Activated naive CD8-positive, alpha-beta T cell treated with anti-CD3 and anti-CD28 coated beads, Interleukin-2, amount 10 ng/mL, durations not matched to agents 7 days and 5 days (primary cell): ENCODE data around the gene TTLL13. TPM values are rescaled to one million over a fixed set of nuclear protein-coding genes. Genes with fewer than 3 reads are reported as not detected.
"Not testable (repeated sequence)": the region's sequence is repeated elsewhere in the genome, so short reads cannot be mapped to it uniquely, and the experiment has no call there.

Experiments used
- ATAC-seq: fragments of 150-1000 bp; cut with Tn5 transposase; one replicate; pipeline ENCODE4 v1.10.0; 2021; ENCODE audit warnings: low read depth, moderate library complexity
- POLR2A ChIA-PET: fragments of 350-600 bp; sonication (Branson Sonifier 250); formaldehyde crosslinking; loops from one replicate; lab custom pipeline; 2021; ENCODE audit warnings: antibody characterized with exemption; lab: Charles Lee
- DNase-seq: peaks from one replicate; pipeline ENCODE4 v3.0.0; 2021
- H3K27ac Mint-ChIP-seq: one replicate; pipeline ENCODE4 v1.8.0; 2022; ENCODE audit warnings: mild to moderate bottlenecking, mixed read lengths
- H3K27me3 Mint-ChIP-seq: one replicate; pipeline ENCODE4 v1.8.0; 2022; ENCODE audit warnings: mild to moderate bottlenecking, moderate library complexity, mixed read lengths
- H3K36me3 Mint-ChIP-seq: one replicate; pipeline ENCODE4 v1.8.0; 2021; ENCODE audit warnings: mild to moderate bottlenecking, mixed read lengths
- H3K4me1 Mint-ChIP-seq: one replicate; pipeline ENCODE4 v1.8.0; 2021; ENCODE audit warnings: mixed read lengths
- H3K4me3 Mint-ChIP-seq: one replicate; pipeline ENCODE4 v1.8.0; 2022; ENCODE audit warnings: mild to moderate bottlenecking, moderate library complexity, mixed read lengths
- H3K9me3 Mint-ChIP-seq: one replicate; pipeline ENCODE4 v1.8.0; 2021; ENCODE audit warnings: mixed read lengths
- total RNA-seq, 2 experiments: library from RNA; stranded (reverse); gene quantifications; one replicate each; pipeline ENCODE4 v1.2.3, GENCODE V29; 2021

TTLL13 gene
- total RNA-seq, 2 experiments from 2014 or later: 0.47 to 1.5 TPM

DNA sequence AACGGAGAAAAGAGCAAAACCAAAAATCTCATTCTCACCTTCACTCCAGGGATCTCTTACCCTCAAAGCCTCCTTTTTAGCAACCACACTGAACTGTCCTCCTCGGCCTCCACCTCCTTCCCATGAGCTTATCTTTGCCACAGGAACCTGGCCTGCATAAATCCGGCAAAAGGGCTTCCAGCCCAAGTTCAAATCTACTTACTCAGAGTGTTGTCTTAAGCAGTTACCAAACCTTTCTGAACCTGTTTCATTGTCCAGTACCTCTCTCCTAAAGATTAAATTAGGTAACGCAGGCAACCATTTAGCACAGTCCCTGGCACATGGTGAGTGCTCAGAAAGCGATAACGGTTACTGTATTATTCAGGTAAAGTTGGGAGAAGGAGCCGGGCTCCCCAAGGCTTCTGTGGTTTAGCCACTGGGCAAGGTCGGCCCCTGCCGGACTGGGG, 16.4 kb upstream of the TTLL13 start:
- POLR2A ChIA-PET: interaction anchor here (0.7 to 4.6 kb wide), 17 partner anchors 8 to 699 kb away, joined by 3 to 40 read pairs (median 4); partner anchors contain the start of genes IDH2, IQGAP1, NGRN and SEMA4B
- Mint-ChIP-seq H3K4me1 (peaks cover 42% of the 10 kb centered on the region), H3K27ac (peak overlapping the region; percentile 91), H3K27me3 (no peaks in the 10 kb centered on the region), H3K36me3 (peaks cover 23% of the 10 kb centered on the region), H3K9me3 (no peaks in the 10 kb centered on the region), H3K4me3 (peak overlapping the region; percentile 96)
- ATAC-seq (no peak), DNase-seq (no peak)

DNA sequence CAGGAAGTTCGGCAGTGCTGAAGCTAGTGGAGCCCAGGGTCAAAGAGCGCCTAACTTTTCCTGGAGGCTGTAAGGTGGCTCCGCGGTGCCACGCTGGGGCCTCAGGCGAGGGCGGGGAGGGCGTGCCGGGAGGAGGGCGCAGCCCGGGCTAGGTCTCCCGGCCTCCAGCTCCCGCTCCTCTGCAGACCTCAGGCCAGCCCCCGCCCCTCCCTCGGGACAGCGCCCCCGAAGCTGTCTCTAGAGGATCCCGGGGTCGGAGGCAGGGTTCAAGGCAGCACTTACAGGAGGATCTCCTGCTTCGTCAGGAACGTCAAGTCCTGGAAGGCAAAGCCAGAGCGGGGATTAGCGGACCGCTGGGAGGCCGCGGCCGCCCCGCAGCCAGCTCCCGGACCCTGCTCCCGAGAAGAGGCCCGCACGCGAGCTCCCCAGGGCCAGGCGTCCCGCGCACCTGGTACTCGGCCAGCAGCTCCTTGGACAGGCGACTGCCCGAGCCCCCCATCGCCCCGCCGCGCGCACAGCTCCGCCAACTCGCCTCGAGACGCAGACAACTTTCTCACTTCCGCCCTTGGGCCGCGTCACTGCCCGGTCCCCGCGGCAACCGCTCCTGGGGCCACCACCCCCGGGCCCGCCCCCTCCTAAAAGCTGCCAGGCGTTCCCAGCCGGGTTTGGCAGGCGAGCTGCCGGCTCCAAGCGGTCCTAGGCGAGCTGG, 15.8 kb upstream of the TTLL13 start, which contains the start of gene CIB1:
CIB1 (minus strand) TSS at position 555 of the 709 bp plus-strand sequence; CDS start at position 499, 56 bp downstream.
- H3K4me1 Mint-ChIP-seq: peaks cover 45% of the 10 kb centered on the region
- H3K9me3 Mint-ChIP-seq: no peaks in the 10 kb centered on the region

DNA sequence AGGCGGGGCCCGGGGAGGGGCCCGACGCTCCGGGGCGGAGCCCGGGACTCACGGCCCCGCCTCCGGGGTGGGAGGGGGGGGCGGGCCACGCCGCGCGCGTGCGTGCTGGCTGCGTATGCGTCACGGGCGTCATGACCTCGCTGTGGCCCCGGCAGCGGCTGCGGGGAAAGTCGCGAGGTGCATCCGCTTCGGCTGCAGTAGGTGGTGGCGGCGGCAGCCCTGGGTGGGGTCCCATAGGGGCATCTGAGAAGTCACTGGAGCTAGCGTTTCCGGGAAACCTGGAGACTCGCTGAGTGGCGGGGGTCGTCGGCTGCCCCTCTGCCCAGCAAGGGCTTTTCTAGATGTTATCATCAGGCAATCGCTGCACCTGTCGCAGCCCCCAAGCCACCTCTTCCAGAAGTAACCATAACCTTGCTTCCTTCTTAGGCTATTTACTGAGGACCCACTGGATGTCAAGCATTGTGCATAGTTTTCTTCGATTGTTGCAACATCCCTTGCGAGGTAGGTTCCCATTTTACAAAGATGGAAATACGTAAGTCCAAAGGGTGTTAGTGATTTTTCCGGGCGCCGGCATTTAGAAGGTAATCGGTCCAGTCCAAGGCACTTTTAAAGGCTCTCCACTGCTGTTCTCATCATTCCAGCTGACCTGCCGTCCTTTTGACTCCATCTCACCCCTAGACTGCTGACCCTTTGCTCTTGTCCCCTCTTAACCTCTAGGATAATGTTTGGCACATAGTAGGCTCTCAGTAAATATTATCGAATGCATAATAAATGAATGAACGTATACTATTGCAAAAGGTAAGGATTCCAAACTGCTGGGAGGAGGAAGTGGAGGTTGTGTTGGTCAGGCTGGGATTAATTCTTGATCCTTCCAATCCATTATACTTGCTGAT, 15.0 kb upstream of the TTLL13 start, which contains the start of gene GDPGP1:
GDPGP1 (plus strand) TSS at position 114 of the 893 bp plus-strand sequence. CDS start 6,700 bp downstream, outside the sequence.
- H3K4me3 Mint-ChIP-seq: peak within 1 kb of the TSS; percentile 96
- peak within 1 kb of the TSS; percentile 93 for H3K27ac Mint-ChIP-seq
- H3K36me3 Mint-ChIP-seq: peaks cover 19% of the 10 kb centered on the region
- no peaks in the 10 kb centered on the region for H3K9me3 Mint-ChIP-seq
- DNase-seq (peak; percentile 95), ATAC-seq (peak; percentile 75)
- POLR2A ChIA-PET: interaction anchor here (0.6 to 4.6 kb wide), 19 partner anchors 8 to 697 kb away, joined by 3 to 40 read pairs (median 4); partner anchors contain the start of genes IDH2, IQGAP1, NGRN and SEMA4B
- peaks cover 45% of the 10 kb centered on the region for H3K4me1 Mint-ChIP-seq
- H3K27me3 Mint-ChIP-seq: no peaks in the 10 kb centered on the region

More for the DNA sequence above, 15.8 kb upstream of the TTLL13 start, which contains the start of gene CIB1:
- ATAC-seq (peak; percentile 82), DNase-seq (peak; percentile 73)
- peak within 1 kb of the TSS; percentile 96 for H3K4me3 Mint-ChIP-seq
- H3K27ac Mint-ChIP-seq: peak within 1 kb of the TSS; percentile 93
- POLR2A ChIA-PET: interaction anchor here (0.6 to 4.6 kb wide), 21 partner anchors 8 to 698 kb away, joined by 3 to 40 read pairs (median 4); partner anchors contain the start of genes IDH2, IQGAP1, NGRN and SEMA4B
- H3K36me3 Mint-ChIP-seq: peaks cover 23% of the 10 kb centered on the region
- no peaks in the 10 kb centered on the region for H3K27me3 Mint-ChIP-seq

DNA sequence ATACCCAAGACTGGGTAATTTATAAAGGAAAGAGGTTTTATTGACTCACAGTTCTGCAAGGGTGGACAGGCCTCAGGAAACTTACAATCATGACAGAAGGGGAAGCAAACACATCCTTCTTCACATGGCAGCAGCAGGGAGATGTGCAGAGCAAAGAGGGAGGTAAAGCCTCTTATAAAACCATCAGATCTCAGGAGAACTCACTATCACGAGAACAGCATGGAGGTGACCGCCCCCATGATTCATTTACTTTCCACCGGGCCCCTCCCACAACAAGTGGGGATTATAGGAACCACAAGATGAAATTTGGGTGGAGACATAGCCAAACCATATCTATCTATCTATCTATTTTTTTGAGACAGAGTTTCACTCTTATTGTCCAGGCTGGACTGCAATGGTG, 10.0 kb upstream of the TTLL13 start:
- no peaks in the 10 kb centered on the region for H3K27me3 Mint-ChIP-seq
- no peak overlapping the region for H3K27ac Mint-ChIP-seq
- ATAC-seq (no peak), DNase-seq (no peak)
- H3K4me3 Mint-ChIP-seq: no peak overlapping the region
- POLR2A ChIA-PET: no interaction called here
- peaks cover 17% of the 10 kb centered on the region for H3K4me1 Mint-ChIP-seq
- no peaks in the 10 kb centered on the region for H3K9me3 Mint-ChIP-seq
- H3K36me3 Mint-ChIP-seq: peaks cover 10% of the 10 kb centered on the region

DNA sequence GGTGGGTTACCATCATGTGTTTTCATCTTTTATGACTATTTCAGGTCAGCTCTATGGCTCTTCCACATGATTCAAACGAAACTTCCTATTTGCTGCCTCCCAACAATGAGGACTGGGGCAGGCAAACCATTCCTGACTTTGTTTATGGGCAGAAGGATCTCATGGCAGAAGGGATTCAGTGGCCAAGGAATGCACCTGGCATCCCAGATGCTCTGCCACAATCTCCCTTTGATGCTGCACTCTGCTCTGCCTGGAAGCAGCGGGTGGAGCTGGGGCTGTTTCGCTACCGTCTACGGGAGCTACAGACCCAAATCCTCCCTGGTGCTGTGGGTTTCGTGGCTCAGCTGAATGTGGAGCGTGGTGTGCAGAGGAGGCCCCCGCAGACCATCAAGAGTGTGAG, 8.5 kb upstream of the TTLL13 start:
- no peak for ATAC-seq
- H3K4me3 Mint-ChIP-seq: no peak overlapping the region
- H3K9me3 Mint-ChIP-seq: no peaks in the 10 kb centered on the region
- POLR2A ChIA-PET: interaction anchor here (0.7 to 1.1 kb wide), 2 partner anchors 9 to 25 kb away, joined by 3 read pairs; partner anchors contain the start of gene NGRN
- no peak for DNase-seq
- peaks cover 10% of the 10 kb centered on the region for H3K36me3 Mint-ChIP-seq
- no peak overlapping the region for H3K27ac Mint-ChIP-seq
- no peaks in the 10 kb centered on the region for H3K27me3 Mint-ChIP-seq
- peaks cover 9% of the 10 kb centered on the region for H3K4me1 Mint-ChIP-seq

DNA sequence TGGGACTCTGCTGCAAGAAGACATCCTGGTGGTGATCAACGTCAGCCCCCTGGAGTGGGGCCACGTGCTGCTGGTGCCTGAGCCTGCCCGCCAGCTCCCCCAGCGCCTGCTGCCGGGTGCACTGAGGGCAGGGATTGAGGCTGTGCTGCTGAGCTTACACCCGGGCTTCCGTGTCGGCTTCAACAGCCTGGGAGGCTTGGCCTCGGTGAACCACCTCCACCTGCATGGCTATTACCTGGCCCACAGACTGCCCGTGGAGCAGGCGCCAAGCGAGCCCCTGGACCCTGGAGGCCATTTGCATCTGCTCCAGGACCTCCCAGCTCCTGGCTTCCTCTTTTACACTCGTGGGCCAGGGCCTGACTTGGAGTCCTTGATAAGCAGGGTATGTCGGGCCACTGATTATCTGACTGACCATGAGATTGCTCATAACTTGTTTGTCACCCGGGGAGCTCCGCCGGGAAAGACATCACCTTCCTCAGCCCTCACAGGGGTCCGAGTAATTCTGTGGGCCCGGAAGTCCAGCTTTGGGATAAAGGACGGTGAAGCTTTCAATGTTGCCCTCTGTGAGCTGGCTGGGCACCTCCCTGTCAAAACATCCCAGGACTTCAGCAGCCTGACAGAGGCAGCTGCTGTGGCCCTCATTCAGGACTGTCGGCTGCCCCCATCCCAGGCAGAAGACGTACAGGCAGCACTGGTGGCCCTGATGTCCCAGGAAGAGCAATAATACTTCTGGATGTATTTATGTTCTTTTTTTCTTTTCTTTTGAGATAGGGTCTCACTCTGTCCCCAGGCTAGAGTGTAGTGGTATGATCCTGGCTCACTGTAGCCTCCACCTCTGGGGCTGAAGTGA, 7.8 kb upstream of the TTLL13 start:
- no peak overlapping the region for H3K4me3 Mint-ChIP-seq
- peaks cover 3% of the 10 kb centered on the region for H3K36me3 Mint-ChIP-seq
- POLR2A ChIA-PET: interaction anchor here (0.7 kb wide), 2 partner anchors 8 to 24 kb away, joined by 3 read pairs; partner anchors contain the start of gene NGRN
- ATAC-seq (no peak), DNase-seq (no peak)
- H3K27me3 Mint-ChIP-seq: no peaks in the 10 kb centered on the region
- peaks cover 4% of the 10 kb centered on the region for H3K4me1 Mint-ChIP-seq
- no peaks in the 10 kb centered on the region for H3K9me3 Mint-ChIP-seq
- no peak overlapping the region for H3K27ac Mint-ChIP-seq

DNA sequence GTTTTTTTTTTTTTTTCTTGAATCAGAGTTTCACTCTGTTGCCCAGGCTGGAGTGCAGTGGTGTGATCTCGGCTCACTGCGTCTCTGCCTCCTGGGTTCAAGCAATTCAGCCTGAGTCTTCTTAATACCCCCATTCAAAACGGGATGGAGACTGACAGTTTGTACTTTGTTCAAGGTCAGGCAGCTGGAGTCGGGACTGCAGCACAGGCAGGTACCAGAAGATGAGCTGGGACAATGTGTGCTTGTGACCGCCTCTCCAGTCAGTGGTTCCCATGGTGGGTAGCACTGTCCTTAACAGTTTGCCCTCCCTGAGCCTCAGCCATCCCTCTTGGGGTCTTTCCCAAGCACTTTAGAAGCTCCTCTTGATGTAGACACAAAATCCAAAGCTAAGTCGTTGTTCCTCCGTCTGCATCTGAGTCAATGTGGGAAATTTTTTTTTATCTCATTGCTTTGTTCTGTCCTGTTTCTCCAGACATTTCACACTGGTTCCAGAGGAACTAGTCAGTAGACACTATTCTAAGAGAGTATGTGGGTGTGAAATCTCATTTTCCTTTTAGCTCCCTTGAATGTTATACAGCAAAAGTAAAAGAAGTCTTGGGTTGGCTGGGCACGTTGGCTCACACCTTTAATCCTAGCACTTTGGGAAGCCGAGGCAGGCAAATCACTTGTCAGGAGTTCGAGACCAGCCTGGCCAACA, 5.3 kb upstream of the TTLL13 start:
- H3K27ac Mint-ChIP-seq: no peak overlapping the region

DNA sequence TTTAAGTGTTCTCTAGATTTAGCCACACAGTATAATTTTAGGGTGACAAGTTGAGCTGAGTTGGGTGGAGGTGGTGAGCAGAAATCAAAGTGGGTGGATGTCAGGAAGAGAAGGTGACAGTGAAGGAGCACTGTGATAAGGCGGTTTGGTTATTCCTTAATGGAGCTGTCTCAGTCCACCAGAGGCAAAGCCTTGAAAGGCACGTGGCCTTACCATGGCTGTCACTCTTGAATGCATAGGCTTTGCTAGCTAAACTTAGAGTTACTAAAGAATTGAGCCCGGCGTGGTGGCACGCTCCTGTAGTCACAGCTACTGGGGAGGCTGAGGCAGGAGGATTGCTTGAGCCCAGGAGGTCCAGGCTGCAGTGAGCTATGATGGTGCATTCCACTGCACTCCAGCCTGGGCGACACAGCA, 560 bp upstream of the TTLL13 start:
- peak overlapping the region; percentile 19 for H3K27ac Mint-ChIP-seq
- H3K4me1 Mint-ChIP-seq: peaks cover 10% of the 10 kb centered on the region
- peak overlapping the region; percentile 68 for H3K4me3 Mint-ChIP-seq
- no peaks in the 10 kb centered on the region for H3K36me3 Mint-ChIP-seq
- ATAC-seq: peak; percentile 7
- H3K27me3 Mint-ChIP-seq: peaks cover 2% of the 10 kb centered on the region
- DNase-seq: no peak
- no peaks in the 10 kb centered on the region for H3K9me3 Mint-ChIP-seq
- POLR2A ChIA-PET: interaction anchor here (0.7 to 2.7 kb wide), 10 partner anchors 11 to 235 kb away, joined by 3 to 9 read pairs (median 4); partner anchors contain the start of genes CIB1, GDPGP1 and SEMA4B

More for the DNA sequence above, 5.3 kb upstream of the TTLL13 start:
- no peak for DNase-seq
- Mint-ChIP-seq H3K4me3 (no peak overlapping the region), H3K27me3 (no peaks in the 10 kb centered on the region), H3K36me3 (peaks cover 3% of the 10 kb centered on the region), H3K9me3 (no peaks in the 10 kb centered on the region), H3K4me1 (peaks cover 5% of the 10 kb centered on the region)
- POLR2A ChIA-PET: interaction anchor here (0.7 to 1.2 kb wide), 2 partner anchors 10 to 114 kb away, joined by 3 to 4 read pairs; partner anchors contain the start of genes CIB1 and GDPGP1
- no peak for ATAC-seq

DNA sequence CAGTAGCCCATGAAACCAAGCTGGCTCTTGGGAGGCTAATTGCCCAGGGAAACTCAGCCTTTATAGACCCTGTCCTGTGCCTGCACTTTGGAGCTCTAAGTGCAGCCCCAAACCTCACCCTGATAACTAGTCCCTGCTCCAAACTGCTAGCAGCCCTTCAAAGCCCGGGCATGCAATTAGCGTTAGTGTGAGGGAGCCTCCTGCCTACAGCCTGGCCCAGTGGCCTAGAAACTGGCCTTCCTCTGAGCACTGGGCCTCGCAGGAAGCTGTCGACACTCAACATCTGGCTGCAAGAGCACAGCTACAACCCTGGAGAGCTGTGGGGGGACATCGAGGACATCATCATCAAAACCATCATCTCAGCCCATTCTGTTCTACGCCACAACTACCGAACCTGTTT, 8.4 kb downstream of the TTLL13 start:
- H3K27ac Mint-ChIP-seq: no peak overlapping the region
- peaks cover 2% of the 10 kb centered on the region for H3K4me1 Mint-ChIP-seq
- ATAC-seq (no peak), DNase-seq (no peak)
- no peak overlapping the region for H3K4me3 Mint-ChIP-seq
- POLR2A ChIA-PET: no interaction called here
- H3K36me3 Mint-ChIP-seq: no peaks in the 10 kb centered on the region
- H3K9me3 Mint-ChIP-seq: no peaks in the 10 kb centered on the region
- H3K27me3 Mint-ChIP-seq: no peaks in the 10 kb centered on the region

DNA sequence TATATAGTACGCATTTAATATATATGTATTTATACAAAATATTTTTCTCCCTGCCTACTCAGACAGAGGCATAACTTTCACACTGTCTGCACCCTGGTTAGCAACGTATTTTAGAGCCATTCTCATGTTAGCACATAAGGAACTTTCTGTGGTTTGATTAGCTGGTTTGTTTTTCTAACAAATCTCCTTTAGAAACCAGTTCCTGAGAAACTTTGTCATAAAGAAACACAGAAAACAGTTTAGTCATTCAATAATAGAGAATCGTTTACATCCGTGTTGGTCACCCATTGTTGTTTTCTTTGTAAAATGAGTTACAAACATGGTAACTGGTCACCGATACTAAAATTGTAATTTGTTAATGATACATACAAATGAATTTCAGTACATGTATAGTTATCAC, 10.2 kb downstream of the TTLL13 start:
- H3K9me3 Mint-ChIP-seq: no peaks in the 10 kb centered on the region
- DNase-seq (no peak), ATAC-seq (no peak)
- no peaks in the 10 kb centered on the region for H3K27me3 Mint-ChIP-seq
- H3K4me1 Mint-ChIP-seq: peaks cover 7% of the 10 kb centered on the region
- no peaks in the 10 kb centered on the region for H3K36me3 Mint-ChIP-seq
- POLR2A ChIA-PET: no interaction called here
- H3K27ac Mint-ChIP-seq: no peak overlapping the region
- no peak overlapping the region for H3K4me3 Mint-ChIP-seq

DNA sequence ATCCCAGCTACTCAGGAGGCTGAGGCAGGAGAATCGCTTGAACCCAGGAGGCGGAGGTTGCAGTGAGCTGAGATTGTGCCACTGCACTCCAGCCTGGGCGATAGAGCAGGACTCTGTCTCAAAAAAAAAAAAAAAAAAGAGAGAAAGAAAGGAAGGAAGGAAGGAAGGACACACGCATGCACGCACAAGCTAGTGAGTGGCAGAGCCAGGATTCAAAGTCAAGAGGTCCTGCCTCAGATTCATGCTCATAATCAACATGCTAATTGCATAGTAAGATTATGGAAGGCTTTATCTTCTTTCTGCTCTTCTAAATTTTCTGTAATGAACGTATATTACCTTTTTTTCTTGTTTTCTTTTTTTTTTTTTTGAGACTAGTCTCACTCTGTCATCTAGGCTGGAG, 11.4 kb downstream of the TTLL13 start:
- H3K4me1 Mint-ChIP-seq, H3K4me3 Mint-ChIP-seq, H3K27me3 Mint-ChIP-seq, H3K9me3 Mint-ChIP-seq, H3K36me3 Mint-ChIP-seq, DNase-seq, ATAC-seq, H3K27ac Mint-ChIP-seq: not testable (repeated sequence)
- POLR2A ChIA-PET: interaction anchor here (0.6 to 0.8 kb wide), 3 partner anchors 10 to 1393 kb away, joined by 4 to 6 read pairs (median 4); partner anchors contain the start of gene TTLL13
